Frontal cortex (tissue), 4 donors: ENCODE measurements around the gene BIRC5. TPM values are rescaled to one million over a fixed set of nuclear protein-coding genes. Genes with fewer than 3 reads are reported as not detected.
"Not testable (repeated sequence)": the region's sequence is repeated elsewhere in the genome, so short reads cannot be mapped to it uniquely, and the experiment has no call there.

Experiments used
- DNase-seq, 2 donors: peaks; one replicate each; pipeline ENCODE4 v3.0.0; 2012; ENCODE audit warnings: low spot score in 2 of 2
- FAIRE-seq: peaks from 2 replicates; lab custom pipeline; 2012; peaks lifted over from hg19 to GRCh38; lab: Jason Lieb, UNC
- total RNA-seq: library from RNA; depleted of rRNA; stranded (reverse); fragments of >200 nt; gene quantifications from one replicate; pipeline ENCODE4 v1.2.3, GENCODE V29; 2014
- donor health status: control.
- donor health status: control.
- donor health status: control.

BIRC5 gene
- total RNA-seq, 1 donor from 2014 or later = 6.9 TPM

GRCh38 chr17:78253636-78253945, 39.5 kb downstream of the BIRC5 start:
- not testable (repeated sequence) for DNase-seq, FAIRE-seq

- FAIRE-seq (no peak), DNase-seq (peak; percentile 90 to 94)
Measured at GRCh38 chr17:78253946-78254672, 40.1 kb downstream of the BIRC5 start.

- no peak for DNase-seq
- FAIRE-seq = no peak
Measured at GRCh38 chr17:78255029-78255656, 41.1 kb downstream of the BIRC5 start.

GRCh38 chr17:78255953-78256706, 42.1 kb downstream of the BIRC5 start:
- FAIRE-seq (no peak), DNase-seq (no peak)

- DNase-seq (no peak), FAIRE-seq (no peak)
Measured at GRCh38 chr17:78256707-78257591, 42.9 kb downstream of the BIRC5 start.

- no peak for FAIRE-seq
- no peak for DNase-seq
Measured at GRCh38 chr17:78257810-78258322, 43.8 kb downstream of the BIRC5 start.

GRCh38 chr17:78258323-78259191, 44.5 kb downstream of the BIRC5 start:
- DNase-seq (no peak), FAIRE-seq (no peak)

GRCh38 chr17:78259192-78259554, 45.1 kb downstream of the BIRC5 start:
- no peak for FAIRE-seq
- DNase-seq = no peak

- FAIRE-seq (no peak), DNase-seq (peak in 1 of 2 donors; percentile 55)
Measured at GRCh38 chr17:78263063-78263735, 49.1 kb downstream of the BIRC5 start.

- no peak for DNase-seq
- no peak for FAIRE-seq
Measured at GRCh38 chr17:78263736-78264340, 49.8 kb downstream of the BIRC5 start.

- DNase-seq (no peak), FAIRE-seq (no peak)
Measured at GRCh38 chr17:78264590-78264989, 50.5 kb downstream of the BIRC5 start.

GRCh38 chr17:78265121-78265520, 51.1 kb downstream of the BIRC5 start:
- DNase-seq (no peak), FAIRE-seq (no peak)

- FAIRE-seq = no peak
- DNase-seq = no peak
Measured at GRCh38 chr17:78266231-78266631, 52.2 kb downstream of the BIRC5 start.

- no peak for DNase-seq
- no peak for FAIRE-seq
Measured at GRCh38 chr17:78266771-78267170, 52.7 kb downstream of the BIRC5 start.

- FAIRE-seq = no peak
- DNase-seq = no peak
Measured at GRCh38 chr17:78267253-78268073, 53.4 kb downstream of the BIRC5 start.

GRCh38 chr17:78268191-78268874, 54.3 kb downstream of the BIRC5 start:
- no peak for DNase-seq
- FAIRE-seq = no peak
